HK-2 (cell line): ENCODE measurements around the gene SCT.

Experiments
- DNase-seq: peaks from one replicate; pipeline ENCODE4 v3.0.0-alpha.2; 2018; ENCODE audit not compliant: unreplicated experiment

Gene SCT

DNA sequence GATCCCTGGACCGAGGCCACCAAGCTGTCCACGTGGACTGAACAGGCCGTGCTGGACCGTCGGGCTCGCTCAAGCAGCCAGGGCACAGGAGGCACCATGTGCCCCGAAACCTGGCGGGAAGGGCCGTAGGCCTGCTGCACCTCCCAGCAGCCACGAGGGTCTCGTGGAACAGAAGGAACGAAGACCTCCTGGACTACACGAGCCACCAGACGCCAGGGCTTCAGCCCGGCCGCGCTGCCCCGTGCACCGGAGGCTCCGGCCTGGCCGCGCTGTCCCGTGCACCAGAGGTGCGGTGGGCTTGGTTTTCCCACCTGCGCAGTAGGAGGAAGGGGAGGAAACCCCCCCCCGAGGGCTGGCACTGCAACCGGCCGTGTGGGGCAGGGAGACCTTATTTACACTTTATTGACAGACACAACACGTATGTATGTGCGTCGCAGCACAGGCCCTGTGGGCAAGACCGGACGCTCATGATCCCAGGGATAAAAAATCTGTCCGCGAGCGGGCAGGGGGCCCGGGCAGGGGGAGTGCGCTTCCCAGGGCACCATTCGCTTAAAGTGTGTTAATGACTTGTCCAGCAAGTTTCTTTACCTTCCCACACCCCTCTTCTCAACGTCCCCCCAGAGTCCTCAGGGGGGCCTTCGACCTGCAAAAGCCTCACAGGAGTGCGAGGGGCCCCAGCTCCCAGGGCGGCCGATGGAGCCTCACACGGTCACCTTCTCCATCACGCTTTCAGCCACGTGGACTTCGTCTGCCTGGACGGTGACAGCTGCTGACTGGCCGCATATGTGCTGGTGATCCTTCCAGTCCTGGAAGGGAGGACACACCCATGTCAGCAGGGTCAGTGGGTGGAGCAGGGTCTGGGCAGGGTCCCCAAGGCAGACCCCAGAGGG, 17.1 kb upstream of the SCT start:
- no peak for DNase-seq

DNA sequence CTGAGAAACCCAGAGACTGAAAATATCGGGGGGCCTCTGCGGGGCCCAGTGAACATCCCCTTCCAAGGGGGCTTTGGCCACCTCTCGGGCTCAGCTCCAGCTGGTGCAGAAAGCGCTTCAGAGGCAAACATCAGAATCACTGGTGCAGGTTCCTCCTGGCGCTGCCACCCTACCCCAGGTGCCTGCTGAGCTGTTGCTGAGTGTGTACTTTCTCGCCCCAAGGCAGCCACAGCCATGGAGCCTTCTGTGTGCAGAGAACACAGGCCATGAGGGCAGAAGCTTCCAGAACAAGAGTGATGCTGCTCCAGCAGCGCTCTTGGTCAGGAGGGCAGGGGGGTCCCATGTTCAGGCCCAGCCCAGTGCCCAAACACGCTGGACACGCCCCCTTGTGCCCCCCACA, 16.4 kb upstream of the SCT start:
- no peak for DNase-seq

DNA sequence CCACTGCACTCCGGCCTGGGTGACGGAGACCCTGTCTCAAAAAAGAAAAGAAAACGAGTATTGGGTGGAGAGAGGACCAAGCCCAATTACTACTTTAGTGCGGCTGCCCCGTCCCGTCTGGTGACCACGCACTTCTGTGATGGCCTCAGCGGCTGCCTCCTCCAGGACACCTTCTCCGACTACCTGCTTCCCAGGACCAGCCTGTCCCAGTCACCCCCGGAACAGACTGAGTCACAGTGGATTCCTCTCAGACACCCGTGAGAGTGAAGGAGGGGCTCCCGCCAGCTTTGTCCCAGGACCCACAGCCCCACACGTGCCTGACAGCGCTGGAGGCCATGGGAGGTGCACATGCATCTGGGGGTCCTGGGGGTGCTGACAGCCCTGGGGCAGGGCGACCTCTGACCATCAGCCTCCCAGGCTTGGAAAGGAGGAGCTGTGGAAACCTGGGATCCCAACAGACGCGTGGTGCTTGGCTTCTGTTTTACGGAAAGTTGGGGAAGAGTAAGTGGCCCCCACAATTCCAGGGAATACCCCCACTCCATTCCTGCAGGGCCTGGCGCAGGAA, 14.9 kb upstream of the SCT start:
- no peak for DNase-seq

DNA sequence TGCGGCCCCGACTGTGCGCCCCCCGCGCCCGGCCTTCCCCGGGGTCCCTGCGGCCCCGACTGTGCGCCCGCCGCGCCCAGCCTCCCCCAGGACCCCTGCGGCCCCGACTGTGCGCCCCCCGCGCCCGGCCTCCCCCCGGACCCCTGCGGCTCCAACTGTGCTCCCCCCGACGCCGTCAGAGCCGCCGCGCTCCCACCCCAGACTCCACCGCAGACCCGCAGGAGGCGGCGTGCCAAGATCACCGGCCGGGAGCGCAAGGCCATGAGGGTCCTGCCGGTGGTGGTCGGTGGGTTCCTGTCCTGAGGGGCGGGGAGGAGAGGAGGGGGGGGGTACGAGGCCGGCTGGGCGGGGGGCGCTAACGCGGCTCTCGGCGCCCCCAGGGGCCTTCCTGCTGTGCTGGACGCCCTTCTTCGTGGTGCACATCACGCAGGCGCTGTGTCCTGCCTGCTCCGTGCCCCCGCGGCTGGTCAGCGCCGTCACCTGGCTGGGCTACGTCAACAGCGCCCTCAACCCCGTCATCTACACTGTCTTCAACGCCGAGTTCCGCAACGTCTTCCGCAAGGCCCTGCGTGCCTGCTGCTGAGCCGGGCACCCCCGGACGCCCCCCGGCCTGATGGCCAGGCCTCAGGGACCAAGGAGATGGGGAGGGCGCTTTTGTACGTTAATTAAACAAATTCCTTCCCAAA, 13.2 kb upstream of the SCT start:
- no peak for DNase-seq

DNA sequence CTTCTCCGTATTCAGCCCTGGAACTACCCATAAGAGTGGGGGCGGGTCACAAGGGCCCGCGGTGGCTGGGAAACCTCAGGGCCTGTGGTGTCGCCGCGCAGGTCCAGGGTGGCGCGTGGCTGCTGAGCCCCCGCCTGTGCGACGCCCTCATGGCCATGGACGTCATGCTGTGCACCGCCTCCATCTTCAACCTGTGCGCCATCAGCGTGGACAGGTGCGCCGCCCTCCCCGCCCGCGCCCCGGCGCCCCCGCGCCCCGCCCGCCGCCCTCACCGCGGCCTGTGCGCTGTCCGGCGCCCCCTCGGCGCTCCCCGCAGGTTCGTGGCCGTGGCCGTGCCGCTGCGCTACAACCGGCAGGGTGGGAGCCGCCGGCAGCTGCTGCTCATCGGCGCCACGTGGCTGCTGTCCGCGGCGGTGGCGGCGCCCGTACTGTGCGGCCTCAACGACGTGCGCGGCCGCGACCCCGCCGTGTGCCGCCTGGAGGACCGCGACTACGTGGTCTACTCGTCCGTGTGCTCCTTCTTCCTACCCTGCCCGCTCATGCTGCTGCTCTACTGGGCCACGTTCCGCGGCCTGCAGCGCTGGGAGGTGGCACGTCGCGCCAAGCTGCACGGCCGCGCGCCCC, 12.5 kb upstream of the SCT start:
- DNase-seq, result no peak

DNA sequence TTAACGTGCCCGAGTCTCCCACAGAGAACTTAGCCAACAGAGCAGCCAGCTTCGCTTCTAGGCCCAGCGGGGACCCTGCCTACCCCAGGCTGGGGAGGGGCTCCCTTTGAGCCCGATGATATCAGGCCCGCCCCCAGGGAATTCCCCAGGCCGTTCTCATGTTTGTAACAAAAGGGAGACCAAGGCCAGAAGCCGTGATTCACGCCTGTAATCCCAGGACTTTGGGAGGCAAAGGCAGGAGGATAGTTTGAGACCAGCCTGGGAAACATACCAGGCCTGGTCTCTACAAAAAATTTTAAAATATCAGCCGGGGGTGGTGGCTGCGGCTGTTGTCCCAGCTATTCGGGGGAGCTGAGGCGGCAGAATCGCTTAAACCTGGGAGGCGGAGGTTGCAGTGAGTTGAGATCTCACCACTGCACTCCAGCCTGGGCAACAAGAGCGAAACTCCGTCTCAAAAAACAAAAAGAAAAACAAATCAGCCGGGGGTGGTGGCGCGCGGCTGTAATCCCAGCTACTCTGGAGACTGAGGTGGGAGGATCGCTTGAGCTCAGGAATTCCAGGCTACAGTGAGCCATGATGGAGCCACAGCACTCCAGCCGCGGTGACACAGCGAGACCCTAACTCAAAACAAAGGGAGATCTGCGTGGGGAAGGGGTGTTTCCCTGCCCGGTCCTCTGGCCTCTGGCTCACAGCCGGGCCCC, 11.8 kb upstream of the SCT start:
- no peak for DNase-seq

DNA sequence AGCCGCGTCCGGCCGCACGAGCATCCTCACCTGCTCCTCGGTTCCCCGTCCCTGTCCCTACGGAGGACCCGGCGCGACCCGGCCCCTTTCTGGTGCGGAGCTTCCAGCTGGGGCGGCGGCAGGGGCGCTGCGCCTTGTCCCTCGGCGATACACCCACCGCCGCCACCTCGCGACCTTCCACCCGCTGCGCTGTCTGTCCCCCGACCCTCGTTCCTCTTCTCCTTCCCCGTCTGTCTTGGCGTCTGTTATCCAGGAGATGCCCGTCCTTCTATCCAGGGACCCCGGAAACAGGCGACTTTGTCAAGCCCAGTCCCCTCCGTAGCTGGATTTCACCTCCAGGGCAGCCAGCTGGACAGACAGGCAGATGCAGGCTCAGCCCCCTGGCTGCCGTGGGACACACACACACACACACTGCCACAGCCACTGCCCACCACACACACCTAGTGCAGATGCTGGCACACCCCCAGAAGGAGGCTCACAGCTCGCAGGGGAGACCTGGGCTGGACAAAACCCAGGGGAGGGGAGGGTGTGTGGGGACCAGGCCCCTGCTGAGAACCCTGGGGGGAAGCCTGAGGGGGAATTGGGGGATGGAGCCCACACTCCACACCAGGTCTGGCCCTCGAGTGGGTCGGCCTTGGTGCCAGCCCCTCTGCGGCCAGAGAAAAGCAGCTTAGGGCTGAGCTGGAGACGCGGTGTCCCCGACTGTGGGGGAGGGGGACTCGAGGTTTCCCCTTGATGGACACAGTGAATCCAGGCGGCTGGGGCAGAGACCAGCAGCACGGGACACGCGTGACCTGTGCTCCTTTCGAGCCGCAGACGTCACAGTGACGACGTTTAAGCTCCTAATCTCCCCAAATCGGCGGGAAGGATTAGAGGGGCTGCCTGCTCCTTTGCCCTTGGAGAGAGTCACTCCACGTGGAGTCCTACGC, 10.9 kb upstream of the SCT start:
- no peak for DNase-seq

DNA sequence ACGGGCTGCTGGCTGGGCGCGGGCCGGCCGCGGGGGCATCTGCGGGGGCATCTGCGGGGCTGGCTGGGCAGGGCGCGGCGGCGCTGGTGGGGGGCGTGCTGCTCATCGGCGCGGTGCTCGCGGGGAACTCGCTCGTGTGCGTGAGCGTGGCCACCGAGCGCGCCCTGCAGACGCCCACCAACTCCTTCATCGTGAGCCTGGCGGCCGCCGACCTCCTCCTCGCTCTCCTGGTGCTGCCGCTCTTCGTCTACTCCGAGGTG, 10.3 kb upstream of the SCT start:
- no peak for DNase-seq

DNA sequence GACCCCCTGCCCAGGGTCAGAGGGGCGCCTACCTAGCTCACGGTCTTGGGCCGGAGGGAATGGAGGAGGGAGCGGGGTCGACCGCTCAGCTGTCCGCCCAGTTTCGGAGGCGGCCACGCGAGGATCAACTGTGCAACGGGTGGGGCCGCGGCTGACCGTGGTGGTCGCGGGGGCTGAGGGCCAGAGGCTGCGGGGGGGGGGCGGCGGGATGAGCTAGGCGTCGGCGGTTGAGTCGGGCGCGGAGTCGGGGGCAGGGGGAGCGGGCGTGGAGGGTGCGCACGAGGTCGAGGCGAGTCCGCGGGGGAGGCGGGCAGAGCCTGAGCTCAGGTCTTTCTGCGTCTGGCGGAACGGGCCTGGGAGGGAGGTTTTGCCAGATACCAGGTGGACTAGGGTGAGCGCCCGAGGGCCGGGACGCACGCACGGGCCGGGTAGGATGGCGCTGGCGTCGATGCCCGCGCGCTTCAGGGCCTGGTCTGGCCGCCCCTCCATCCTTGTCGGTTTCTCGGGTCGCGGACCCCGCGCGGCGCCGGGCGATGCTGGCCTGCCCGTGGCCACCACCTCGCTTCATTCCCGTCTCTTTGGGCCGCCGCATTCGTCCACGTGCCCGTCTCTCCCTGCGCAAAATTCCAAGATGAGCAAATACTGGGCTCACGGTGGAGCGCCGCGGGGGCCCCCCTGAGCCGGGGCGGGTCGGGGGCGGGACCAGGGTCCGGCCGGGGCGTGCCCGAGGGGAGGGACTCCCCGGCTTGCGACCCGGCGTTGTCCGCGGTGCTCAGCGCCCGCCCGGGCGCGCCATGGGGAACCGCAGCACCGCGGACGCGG, 9.7 kb upstream of the SCT start, which contains the start of gene DRD4:
Gene DRD4, plus strand, starts transcription at position 759 of the 822 bp plus-strand sequence. Its CDS starts 36 bp downstream, at position 795.
- no peak for DNase-seq

DNA sequence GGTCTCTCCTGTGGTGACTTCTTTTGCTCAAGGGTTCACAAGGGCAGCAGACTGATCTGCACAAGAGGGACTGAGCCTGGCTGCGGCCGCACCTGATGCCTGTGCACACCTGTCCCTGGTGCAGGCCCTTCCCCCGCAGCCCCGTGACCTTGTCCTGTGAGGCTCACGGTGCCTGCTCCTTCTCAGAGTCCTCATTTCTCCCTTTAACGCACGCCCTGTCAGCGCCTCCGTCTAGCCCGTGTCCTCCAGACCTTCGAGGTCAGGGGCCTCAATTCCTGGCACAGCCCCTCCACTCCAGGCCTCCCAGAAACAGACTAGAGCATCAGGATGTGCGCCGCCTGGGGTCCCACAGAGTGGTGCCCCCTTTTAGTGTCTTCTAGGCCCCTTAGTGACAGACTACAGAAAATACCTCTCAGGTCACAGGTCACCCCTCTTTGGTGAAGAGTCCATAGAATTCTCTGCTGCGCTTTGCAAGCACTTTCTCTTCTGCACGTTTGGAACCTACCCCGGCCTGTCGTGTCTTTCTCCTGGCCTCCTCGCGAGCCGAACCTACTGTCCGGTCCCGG, 9.0 kb upstream of the SCT start:
- DNase-seq, result no peak

DNA sequence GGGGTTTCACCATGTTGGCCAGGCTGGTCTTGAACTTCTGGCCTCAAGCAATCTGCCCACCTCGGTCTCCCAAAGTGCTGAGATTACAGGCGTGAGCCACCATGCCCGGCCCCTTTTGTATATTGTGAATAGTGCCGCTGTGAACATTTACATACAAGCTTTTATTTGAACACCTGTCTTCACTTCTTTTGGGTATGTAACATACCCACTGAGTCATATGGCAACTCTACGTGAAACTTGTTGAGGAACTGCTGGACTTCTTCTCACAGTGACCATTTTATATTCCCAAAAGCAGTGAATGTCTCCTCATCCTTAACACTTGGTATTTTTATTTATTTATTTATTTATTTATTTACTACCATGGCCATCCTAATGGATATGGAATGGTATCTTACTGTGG, 3.9 kb upstream of the SCT start:
- DNase-seq, result no peak

DNA sequence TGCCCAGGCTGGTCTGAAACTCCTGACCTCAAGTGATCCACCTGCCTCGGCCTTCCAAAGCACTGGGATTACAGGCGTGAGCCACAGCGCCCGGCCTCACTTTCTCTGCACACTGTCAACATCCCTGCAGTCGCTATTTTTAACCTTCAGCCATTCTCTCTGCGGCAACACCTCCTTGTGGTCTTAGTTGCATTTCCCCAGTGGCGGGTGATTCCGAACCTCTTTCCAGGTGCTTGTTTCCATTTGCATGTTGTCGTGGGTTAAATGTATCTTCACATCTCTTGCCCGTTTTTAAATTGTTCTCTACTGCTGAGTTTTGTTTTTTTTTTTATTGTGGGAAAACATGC, 2.2 kb upstream of the SCT start:
- DNase-seq, result no peak

DNA sequence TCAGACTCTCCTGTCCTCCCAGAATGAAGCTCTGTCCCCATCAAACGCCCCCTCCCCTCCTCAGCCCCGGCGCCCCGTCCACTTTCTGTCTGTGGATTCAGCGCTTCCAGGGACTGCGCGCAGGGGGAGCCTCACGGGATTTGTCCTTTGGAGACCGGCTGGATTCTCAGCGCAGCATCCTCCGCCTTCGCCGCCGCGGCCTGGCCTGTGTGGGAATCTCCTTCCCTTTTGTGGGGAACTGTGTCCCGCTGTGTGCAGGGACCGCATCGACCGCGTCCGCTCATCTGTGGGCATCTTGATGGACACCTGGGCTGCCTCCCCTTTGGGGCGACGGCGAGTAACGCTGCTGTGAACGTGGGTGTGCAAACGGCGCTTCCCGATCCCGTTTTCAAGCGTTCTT, 1.1 kb upstream of the SCT start:
- no peak for DNase-seq

DNA sequence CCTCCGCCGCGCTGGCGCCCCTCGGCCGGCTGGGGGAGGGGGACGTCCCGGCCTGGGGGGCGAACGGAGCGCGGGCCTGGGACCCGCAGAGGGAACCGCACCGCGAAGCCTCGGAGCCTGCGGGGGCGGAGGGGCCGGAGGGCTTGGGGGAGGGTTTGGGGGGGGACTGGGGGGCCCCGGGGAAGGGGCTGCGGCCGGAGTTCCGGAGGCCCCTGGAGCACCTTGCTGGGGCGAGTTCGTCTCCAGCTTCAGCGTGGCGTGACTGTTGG, 261 bp upstream of the SCT start:
- no peak for DNase-seq

DNA sequence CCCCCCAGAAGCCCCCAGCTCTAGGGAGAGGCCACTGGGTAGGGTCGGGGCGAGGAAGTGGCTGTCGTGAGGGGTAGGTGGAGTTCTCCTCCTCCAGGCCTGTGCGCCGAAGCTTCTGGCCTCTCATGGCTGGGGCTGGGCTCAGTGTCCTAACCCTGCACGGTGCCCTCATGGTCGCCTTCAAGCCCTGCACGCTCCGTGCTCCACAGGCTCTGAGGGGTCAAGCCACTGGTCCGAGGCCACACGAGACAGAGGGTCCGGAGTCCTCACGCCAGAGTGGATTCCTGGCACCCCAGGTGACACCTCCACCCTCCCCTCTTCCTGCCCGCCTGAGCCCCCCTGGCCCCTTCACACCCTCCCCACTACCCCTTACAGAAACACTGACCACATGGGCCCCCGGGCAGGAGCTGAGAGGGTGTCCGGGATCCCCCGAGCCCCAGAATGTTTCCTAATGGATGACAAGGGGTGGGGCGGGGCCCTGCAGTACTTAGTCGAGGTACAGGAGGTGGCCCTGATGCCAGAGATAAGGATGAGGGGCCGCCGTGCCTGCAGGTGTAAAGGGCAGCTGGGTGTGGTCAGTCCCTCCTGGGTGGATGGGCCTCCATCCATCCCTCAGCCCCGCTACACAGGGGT, 1.2 kb downstream of the SCT start:
- DNase-seq, result no peak

DNA sequence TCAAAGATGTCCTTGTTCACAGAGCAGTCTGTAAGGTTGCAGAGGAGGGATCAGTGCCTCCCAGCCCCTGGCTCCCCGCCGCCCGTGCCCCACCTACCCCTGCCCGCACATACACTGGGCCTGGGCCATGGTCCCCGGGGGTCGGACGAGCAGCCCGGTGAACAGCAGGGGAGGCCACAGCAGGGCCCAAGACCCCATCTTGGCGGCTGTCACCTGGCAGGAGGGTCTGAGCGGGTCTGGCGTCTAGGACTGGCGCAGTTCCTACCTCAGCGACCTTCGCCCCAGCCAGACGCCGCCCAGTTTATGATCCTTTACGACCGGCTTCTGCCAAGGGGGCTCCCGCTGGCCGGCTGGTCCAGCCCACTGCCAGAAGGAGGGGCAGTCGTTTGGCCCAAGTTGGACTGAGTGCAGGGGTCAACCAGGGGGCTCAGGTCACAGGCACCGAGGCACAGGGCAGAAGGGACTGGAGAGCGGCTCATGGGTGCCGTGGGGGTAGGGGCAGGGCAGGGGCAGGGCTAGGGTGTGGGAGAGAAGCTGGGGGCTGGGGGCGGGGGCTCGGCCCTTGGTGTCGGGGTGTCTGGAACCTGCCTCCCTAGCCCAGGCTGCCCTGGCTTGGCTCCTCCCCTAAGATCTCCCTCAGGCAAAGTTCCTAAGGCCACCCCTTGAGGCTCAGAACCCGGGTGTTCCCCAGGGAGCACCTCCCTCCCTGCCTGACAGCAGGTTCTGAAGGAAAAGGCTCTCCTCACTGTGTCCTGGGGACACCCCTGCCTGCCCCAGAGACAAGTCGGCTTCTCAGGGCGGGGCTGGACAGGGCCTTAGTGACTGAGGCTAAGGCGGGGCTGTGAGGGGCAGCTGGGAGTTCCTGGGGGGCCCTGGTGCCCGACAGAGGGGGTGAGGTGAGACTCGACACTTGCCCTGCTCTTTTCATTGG, 2.0 kb downstream of the SCT start, which contains the start of gene CDHR5:
Gene CDHR5, minus strand, starts transcription at position 251 of the 931 bp plus-strand sequence. Its CDS starts 53 bp downstream, at position 198.
- DNase-seq, result no peak

DNA sequence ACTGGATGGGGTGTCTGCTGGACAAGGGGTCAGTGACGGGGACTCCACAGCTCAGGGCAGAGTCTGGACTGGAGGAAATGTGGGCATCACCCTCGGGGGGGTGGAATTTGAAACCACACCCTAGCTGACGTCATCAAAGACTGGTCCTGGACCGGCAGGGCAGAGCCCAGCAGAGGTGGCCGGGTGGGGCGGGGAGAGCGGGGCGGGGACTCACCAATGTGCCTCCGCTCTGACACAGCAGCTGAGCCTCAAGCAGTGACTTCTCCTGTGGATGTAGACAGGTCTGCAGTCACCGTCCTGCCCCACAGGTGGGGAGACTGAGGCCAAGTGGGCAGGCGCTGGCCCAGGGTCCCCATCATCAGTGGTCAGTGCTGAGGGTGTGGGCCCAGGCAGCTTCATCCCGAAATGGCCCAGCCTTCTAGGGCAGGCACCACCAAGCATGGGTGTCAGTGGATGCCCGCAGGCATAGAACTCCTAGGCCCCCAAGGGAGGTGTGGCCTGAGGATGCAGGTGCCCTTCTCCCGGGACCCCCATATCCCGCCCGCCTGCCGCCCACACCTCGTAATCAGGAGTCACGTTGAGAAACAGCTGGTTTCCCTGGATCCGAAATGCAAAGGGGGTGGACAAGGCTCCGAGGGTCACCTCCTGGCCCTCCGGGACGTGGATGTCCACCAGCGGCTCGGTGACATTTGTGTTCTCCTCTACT, 2.8 kb downstream of the SCT start:
- DNase-seq, result no peak

DNA sequence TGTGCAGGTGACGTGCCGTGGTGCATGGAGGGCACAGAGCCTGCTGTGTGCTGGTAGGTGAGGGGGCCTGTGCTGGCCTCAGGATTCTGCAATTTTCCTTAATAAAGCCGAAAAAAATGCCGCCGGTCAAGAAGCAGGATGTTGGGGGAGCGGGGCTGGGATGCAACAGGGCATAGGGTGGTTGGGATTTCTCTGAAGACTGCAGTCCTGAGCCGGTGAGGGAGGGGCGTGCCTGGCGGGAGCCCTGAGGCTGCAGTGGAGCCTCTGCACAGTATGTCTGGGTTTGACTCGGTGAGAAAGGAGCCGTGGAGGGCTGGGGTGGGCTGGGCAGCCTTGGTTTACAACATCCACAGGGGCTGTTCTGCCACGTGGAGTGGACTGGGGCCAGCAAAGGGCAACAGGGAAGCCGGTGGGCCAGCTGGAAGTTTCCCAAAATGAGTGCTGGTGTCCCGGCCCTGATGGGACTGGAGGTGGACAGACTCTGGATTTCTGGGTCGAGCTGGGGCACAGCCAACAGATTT, 3.6 kb downstream of the SCT start:
- DNase-seq, result no peak
